ENCODE results near the gene PARP8. TPM values are rescaled to one million over a fixed set of nuclear protein-coding genes. Genes with fewer than 3 reads are reported as not detected.
"Not testable (repeated sequence)": the region's sequence is repeated elsewhere in the genome, so short reads cannot be mapped to it uniquely, and the experiment has no call there.

Gene PARP8
- polyA plus RNA-seq, 4 donors = 14.7 to 17.7 (median 15.9) TPM

DNA sequence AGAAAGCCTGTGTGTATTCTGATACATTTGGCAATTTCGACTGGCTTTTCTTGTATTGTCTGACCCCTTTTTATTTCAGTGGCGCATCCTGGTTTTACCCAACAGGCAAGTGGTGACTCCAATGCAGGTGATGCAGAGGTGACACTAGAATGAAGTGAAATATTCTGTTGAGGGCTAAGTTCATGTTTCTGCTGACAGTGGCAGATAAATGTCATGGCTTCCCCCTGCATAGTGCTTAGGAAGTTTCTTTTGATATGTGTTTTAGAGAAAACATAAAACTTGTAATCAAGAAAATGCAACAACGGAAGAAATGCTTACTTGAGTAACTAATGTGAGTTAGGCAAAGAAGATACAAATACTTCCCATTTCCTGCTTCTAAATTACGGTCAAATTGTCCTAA is 13.1 kb downstream of the PARP8 start:
- DNase-seq (ENCODE audit: low read depth in 4 of 4, low spot score in 2 of 4) = not testable (repeated sequence)

DNA sequence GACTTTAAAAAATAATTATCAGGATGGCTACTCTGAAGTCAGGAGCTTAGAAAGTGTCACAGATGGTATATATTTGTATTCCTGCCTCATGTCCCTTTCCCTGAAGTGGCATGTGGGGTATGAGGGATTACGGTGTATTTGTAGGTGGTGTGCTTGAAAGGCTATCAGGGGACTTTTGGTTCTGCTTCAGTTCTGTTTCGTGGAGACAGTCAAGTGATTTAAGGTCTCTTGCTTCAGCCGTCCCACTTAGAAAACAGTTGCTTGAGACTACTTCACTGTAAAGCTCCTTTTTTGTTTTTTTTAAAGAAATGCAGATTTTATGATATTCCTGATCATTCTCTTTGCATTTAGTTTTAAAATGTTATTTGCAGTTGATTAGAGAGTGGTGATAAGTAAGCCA is 18.3 kb downstream of the PARP8 start:
- DNase-seq (ENCODE audit: low read depth in 4 of 4, low spot score in 2 of 4) = no peak

- DNase-seq (ENCODE audit: low read depth in 4 of 4, low spot score in 2 of 4) = no peak
Observed at GRCh38 chr5:50687548-50687947, 21.1 kb downstream of the PARP8 start.

- no peak for DNase-seq (ENCODE audit: low read depth in 4 of 4, low spot score in 2 of 4)
Observed at GRCh38 chr5:50691399-50692016, 25.1 kb downstream of the PARP8 start.

DNA sequence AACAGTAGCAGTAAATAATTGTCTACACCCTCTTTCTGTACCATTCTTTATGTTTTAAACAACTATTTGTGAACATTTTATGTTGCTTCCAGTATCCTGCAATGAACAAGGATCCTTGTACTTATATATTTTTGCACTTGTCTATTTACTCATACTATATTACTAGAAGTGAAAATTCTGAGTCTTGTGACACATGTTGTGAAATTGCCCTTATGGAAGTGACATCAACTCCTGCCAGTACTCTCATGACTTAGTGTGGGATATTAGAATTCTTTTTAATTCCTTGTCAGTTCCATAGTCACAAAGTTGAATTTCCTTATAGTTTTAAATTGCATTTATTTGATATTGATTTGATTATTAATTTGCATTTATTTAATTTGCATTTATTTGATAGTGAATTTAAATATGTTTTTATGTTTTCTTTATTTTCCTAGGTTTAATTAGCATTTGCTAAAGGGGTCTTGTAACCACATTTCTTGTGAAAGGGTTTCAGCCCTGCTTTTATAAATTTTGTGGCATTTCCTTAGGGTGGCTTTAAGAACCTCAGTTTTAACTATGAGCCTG is 27.7 kb downstream of the PARP8 start:
- no peak for DNase-seq (ENCODE audit: low read depth in 4 of 4, low spot score in 2 of 4)

DNA sequence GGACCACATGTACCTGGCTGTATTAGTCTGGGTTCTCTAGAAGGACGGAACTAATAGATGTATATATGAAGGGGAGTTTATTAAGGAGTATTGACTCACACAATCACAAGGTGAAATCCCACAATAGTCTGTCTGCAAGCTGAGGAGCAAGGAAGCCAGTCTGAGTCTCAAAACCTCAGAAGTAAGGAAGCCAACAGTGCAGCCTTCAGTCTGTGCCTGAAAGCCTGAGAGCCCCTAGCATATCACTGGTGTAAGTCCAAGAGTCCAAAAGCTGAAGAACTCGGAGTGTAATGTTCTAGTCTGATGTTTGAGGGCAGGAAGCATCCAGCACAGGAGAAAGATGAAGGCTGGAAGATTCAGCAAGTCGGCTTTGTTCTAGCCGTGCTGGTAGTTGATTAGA is 28.2 kb downstream of the PARP8 start:
- DNase-seq (ENCODE audit: low read depth in 4 of 4, low spot score in 2 of 4) = not testable (repeated sequence)

DNA sequence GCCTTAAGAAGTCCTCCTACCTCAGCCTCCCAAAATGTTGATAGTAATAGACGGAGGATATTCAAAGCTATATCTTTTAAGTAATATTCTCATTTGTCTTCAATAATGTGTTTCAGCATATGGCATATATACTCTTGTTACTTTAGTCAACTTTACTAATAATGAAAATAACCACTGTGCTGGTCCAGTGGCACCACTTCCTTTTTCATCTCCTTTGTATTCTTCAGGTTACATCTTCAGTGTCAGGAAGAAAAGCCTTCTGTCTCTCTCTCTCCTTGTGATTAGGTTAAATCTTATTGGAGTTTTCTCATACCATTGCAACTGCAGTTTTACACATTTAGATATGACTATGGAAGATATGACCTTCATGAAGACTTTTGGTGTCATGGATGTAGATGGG is 31.3 kb downstream of the PARP8 start:
- no peak for DNase-seq (ENCODE audit: low read depth in 4 of 4, low spot score in 2 of 4)

DNA sequence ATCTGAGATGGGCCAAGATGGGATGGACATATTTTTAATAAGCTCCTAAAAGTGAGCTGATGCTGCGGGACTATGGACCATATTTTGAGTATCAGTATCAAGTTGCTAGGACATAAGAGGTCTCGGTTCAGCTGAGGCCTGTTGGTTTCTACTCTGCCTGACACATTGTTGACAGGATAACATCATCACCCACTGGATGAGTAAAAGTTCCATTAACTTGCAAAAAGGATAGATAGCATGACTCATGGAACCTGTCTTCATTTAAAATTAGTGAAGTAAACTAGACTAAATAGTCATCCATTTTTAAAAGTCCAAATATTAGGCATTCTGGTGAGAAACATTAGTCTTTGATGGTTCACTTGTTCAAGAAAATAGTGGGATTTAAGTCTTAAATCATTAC is 33.3 kb downstream of the PARP8 start:
- DNase-seq (ENCODE audit: low read depth in 4 of 4, low spot score in 2 of 4) = no peak

DNA sequence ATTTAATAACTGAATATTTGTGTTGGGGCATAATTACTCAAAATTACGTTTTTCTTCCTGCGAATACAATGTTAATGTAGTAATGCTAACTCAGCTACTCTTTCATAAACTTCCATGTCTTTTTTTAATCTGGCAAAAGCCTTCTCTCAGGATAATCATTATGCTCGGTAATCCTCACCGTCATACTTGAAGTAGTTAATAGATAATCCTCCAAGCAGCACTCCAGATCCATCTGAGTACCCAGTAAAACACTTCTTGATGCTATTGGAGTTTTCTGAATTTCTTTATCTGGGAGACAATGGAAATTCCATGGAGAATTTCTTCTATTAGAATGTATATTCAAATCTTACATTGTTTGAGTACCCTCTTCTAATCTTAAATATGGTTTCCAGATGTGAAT is 34.3 kb downstream of the PARP8 start:
- DNase-seq (ENCODE audit: low read depth in 4 of 4, low spot score in 2 of 4) = no peak

DNA sequence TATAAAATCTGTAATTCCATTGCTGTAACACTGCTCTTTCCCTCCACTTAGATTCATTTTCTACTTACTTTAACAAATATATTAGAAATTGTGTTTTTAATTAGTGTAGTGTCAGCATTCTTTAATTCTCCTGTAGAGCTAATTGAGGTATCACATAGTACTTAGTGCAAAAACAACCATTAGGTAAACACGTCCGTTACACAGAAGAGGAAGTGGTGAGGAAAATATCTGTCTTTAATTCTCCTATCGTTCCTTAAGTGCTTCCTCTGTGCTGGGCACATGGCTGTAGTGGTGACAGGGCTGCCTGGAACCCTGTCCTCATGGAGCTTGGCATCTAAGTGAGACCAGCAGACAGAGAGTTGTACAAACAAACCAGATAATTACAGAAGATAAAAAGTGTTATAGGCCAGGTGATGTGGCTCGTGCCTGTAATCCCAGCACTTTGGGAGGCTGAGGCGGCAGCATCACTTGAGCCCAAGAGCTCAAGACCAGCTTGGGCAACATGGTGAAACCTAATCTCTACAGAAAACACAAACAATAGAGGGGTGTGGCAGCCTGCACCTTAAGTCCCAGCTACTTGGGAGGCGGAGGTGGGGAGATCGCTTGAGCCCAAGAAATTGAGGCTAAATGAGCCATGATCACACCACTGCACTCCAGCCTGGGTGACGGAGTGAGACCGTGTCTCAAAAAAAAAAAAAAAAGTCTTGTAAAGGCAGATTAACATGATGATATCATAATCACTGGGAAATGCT is 36.4 kb downstream of the PARP8 start:
- DNase-seq (ENCODE audit: low read depth in 4 of 4, low spot score in 2 of 4) = no peak

- no peak for DNase-seq (ENCODE audit: low read depth in 4 of 4, low spot score in 2 of 4)
Observed at GRCh38 chr5:50703367-50703666, 36.9 kb downstream of the PARP8 start.

DNA sequence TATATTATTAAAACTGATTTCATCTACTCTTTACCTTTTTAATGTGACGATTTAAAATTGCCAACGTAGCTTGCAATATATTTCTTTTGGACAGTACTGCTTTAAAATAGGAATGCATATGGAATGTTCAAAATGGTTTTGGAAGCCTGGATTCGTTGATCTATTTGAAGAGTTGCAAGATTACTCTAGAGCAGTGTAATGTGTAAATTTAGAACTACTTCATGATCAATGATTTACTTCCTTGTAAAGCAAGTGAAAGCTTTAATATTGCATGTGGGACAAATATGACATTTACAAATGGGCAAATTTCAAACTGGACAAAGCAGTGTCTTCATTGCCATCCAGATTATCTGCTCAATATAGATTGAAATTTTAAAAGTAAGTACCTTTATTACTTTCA is 38.3 kb downstream of the PARP8 start:
- no peak for DNase-seq (ENCODE audit: low read depth in 4 of 4, low spot score in 2 of 4)

DNA sequence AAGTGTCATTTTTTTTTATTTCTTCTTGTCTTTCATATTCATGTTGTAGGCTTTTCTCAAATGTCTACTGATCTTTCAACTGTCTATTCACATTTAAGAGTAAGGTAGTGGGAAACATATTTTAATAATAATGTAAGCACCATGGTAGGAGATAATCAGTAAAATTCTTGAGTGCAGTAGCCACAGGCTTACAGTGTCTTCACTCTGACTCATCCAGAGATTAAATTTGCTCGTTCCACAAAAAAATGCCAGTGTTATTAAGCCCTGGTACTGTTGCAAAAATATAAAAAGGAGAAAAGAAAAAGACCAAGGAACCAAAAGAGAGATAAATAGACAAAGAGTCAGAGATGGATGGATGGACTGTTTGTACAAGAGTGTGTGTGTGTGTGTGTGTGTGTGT is 43.0 kb downstream of the PARP8 start:
- DNase-seq (ENCODE audit: low read depth in 4 of 4, low spot score in 2 of 4) = no peak

DNA sequence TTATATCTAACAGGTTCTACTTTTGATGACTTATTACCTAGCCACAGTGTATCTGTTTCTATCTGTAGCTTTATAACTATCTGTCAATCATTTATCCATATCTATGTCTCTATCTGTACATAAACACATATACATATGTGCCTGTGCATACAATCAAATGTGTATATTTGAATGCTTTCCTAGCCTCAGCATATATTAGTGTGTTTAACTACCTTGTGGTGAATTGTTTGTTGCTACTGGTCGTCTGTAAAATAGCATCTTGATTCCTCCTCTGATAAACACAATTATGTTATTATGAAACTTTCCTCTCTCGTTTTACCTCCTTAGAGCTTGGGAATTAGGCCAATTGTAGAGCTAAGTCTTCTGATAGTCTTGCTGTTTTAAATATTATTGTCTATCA is 44.4 kb downstream of the PARP8 start:
- no peak for DNase-seq (ENCODE audit: low read depth in 4 of 4, low spot score in 2 of 4)

GRCh38 chr5:50711280-50711679 is 44.8 kb downstream of the PARP8 start:
- DNase-seq (ENCODE audit: low read depth in 4 of 4, low spot score in 2 of 4) = no peak

DNA sequence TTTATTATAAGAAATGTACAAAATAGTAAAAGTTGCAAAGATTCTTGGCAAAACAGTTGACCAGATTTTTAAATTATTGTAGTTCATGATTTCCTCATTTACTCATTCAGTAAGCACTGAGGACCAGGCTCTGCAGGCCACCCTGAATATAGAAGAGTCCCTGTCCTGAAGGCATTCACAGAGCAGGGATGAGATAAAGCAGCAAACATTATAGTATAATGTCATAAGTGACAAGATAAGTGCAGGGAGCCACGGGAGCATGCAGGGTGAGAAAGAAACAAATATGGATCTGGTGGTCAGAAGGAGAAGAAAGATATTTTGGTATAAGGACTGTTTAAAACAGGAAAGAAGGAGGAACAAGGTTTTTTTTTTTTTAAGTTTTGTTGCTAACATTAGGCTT is 46.0 kb downstream of the PARP8 start:
- no peak for DNase-seq (ENCODE audit: low read depth in 4 of 4, low spot score in 2 of 4)

DNA sequence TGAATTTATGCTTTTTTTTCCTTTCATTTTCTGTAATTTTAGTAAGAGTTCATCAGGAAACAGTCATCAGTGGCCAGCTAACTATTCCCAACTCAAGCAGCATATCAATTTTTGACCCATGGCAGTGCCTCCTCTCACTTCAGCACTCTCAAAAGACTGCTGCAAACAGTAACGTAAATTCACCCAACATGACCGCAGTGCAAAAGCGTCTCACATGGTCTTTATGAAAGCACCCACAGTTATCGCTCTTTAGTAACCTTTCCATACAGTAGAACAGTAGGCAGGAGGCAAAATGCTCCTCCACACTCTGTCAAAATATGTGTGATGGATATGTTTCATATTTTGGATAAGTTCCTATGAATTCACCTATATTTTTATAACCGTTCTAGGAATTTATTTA is 48.6 kb downstream of the PARP8 start:
- no peak for DNase-seq (ENCODE audit: low read depth in 4 of 4, low spot score in 2 of 4)

DNA sequence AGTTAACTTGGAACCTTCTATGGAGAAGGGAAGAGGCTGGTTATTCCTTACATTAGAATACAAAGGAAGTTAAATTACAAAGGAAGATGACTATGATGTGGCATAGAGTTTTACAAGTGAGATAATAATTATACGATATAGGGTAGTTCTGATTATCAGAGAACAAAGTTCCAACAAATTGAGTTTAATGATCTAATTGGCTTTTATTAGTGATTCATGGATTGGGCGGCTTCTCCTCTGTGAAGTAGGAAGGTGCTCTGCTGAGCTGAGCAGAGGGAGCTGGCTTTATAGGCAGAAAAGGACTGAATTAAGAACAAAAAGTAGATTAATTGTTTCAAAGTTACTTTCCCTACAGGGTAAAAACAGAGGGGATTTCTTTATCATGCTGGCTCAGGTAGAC is 49.7 kb downstream of the PARP8 start:
- no peak for DNase-seq (ENCODE audit: low read depth in 4 of 4, low spot score in 2 of 4)

- DNase-seq (ENCODE audit: low read depth in 4 of 4, low spot score in 2 of 4) = no peak
Observed at GRCh38 chr5:50717651-50718050, 51.2 kb downstream of the PARP8 start.

DNA sequence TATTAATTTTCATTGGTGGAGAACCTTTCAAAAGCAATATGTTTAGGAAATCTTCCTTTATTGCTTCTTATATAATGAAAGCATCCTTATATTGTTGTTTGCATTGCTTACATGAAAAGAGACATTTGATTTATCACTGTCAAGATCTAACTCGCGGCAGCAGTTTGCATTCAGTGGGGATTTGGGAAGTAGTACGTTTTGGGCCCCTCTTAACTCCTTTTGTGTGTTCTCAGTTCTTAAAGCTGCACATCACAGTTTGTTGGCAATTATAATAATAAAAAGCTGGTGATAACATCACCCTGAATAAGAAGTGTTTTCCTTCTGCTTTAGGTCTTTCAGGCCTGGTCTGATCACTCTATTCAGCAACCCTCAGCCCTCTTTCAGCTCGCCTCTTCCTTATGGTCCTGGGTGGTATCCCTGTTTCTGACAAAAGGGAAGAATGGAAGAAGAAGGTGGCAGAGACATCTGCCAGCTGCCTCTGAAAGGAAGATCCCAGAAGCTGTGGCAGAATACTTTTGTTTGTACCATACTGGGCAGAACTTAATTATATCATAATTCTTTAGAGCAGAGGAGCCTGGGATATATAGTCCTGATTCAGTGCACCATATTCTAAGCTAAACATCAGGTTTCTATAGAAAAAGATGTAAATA is 53.7 kb downstream of the PARP8 start:
- no peak for DNase-seq (ENCODE audit: low read depth in 4 of 4, low spot score in 2 of 4)

- no peak for DNase-seq (ENCODE audit: low read depth in 4 of 4, low spot score in 2 of 4)
Observed at GRCh38 chr5:50722223-50722622, 55.8 kb downstream of the PARP8 start.

DNA sequence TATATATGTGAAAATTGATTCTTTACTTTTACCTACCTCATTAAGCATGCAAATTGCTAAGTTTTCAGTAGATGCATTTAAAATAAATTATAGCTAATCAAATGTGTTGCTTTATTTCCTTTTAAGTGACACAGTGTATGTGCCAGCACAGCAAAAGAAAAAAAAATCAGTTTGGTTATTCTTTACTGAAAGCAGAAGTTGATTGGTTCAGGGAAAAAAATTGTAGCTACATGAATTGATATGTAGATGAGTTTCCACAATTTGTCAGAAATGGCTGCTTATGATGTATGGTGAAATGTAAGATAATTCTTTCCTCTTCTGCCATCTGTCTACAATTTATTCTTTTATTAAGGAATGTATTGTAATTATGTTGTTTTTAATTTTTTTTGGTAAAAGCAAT is 57.8 kb downstream of the PARP8 start:
- DNase-seq (ENCODE audit: low read depth in 4 of 4, low spot score in 2 of 4) = no peak

All from left renal cortex interstitium (tissue), 4 donors.